HG02981 (cell line): Measurements from ENCODE around the gene CMSS1.
A peak's percentile ranks its signal among the peaks of the same experiment; 100 is the strongest.
"Not testable (repeated sequence)": the region's sequence is repeated elsewhere in the genome, so short reads cannot be mapped to it uniquely, and the experiment has no call there.

Source experiments
- ATAC-seq: cut with Tn5 transposase; IDR thresholded peaks from one replicate; pipeline ENCODE4 v1.9.1; 2021; ENCODE audit warnings: mild to moderate bottlenecking, moderate library complexity; ENCODE audit not compliant: unreplicated experiment

The CMSS1 gene

GRCh38 chr3:100075196-100075595, 257.5 kb downstream of the CMSS1 start:
- ATAC-seq = no peak

- ATAC-seq = no peak
Observed at GRCh38 chr3:100075851-100076730, 258.4 kb downstream of the CMSS1 start.

GRCh38 chr3:100076731-100077529, 259.3 kb downstream of the CMSS1 start:
- ATAC-seq = no peak

GRCh38 chr3:100079328-100079727, 261.7 kb downstream of the CMSS1 start:
- no peak for ATAC-seq

- ATAC-seq = no peak
Observed at GRCh38 chr3:100080573-100080972, 262.9 kb downstream of the CMSS1 start.

- ATAC-seq = no peak
Observed at GRCh38 chr3:100081311-100081710, 263.6 kb downstream of the CMSS1 start.

GRCh38 chr3:100081986-100082692, 264.5 kb downstream of the CMSS1 start:
- ATAC-seq = no peak

- no peak for ATAC-seq
Observed at GRCh38 chr3:100082714-100083113, 265.1 kb downstream of the CMSS1 start.

- no peak for ATAC-seq
Observed at GRCh38 chr3:100083209-100083608, 265.5 kb downstream of the CMSS1 start.

GRCh38 chr3:100084100-100084806, 266.6 kb downstream of the CMSS1 start:
- no peak for ATAC-seq

- ATAC-seq = no peak
Observed at GRCh38 chr3:100086401-100086800, 268.7 kb downstream of the CMSS1 start.

- peak; percentile 86 for ATAC-seq
Observed at GRCh38 chr3:100087198-100087597, 269.5 kb downstream of the CMSS1 start.

- no peak for ATAC-seq
Observed at GRCh38 chr3:100088735-100089368, 271.2 kb downstream of the CMSS1 start.

- ATAC-seq = peak; percentile 68
Observed at GRCh38 chr3:100089812-100090668, 272.4 kb downstream of the CMSS1 start.

GRCh38 chr3:100090669-100091005, 273.0 kb downstream of the CMSS1 start:
- no peak for ATAC-seq

GRCh38 chr3:100093831-100094230, 276.2 kb downstream of the CMSS1 start:
- no peak for ATAC-seq

- ATAC-seq = not testable (repeated sequence)
Observed at GRCh38 chr3:100096286-100096685, 278.6 kb downstream of the CMSS1 start.

GRCh38 chr3:100096866-100097265, 279.2 kb downstream of the CMSS1 start:
- ATAC-seq = no peak
